ENCODE data around the gene FOXP1. TPM values are rescaled to one million over a fixed set of nuclear protein-coding genes. Genes with fewer than 3 reads are reported as not detected.

Gene FOXP1
- total RNA-seq, 2 experiments from 2014 or later = 66.3 to 68.8 TPM

GRCh38 chr3:71416876-71417275 lies 166.7 kb downstream of the FOXP1 start:
- peak; percentile 24 for ATAC-seq
- Mint-ChIP-seq H3K27ac (no peak overlapping the region), H3K36me3 (peaks cover 4% of the 10 kb centered on the region), H3K27me3 (peaks cover 8% of the 10 kb centered on the region), H3K4me3 (no peak overlapping the region), H3K9me3 (ENCODE audit: low read depth) (no peaks in the 10 kb centered on the region), H3K4me1 (peaks cover 43% of the 10 kb centered on the region)
- DNase-seq = peak; percentile 48
- CTCF ChIA-PET = interaction anchor here (1.0 to 1.6 kb wide), 7 partner anchors 9 to 165 kb away, joined by 3 to 10 read pairs (median 3); no protein-coding TSS in a partner anchor

- Mint-ChIP-seq H3K4me1 (peaks cover 33% of the 10 kb centered on the region), H3K4me3 (no peak overlapping the region), H3K27me3 (peaks cover 3% of the 10 kb centered on the region), H3K27ac (peak overlapping the region; percentile 20), H3K9me3 (ENCODE audit: low read depth) (no peaks in the 10 kb centered on the region), H3K36me3 (peaks cover 4% of the 10 kb centered on the region)
- CTCF ChIA-PET = interaction anchor here (1.0 kb wide), 1 partner anchor 76 kb away, joined by 3 read pairs; no protein-coding TSS in a partner anchor
- DNase-seq (no peak), ATAC-seq (peak; percentile 23)
Measured at GRCh38 chr3:71415681-71416122, 167.8 kb downstream of the FOXP1 start.

- no peak for DNase-seq
- no peak overlapping the region for H3K27ac Mint-ChIP-seq
- H3K27me3 Mint-ChIP-seq = peaks cover 2% of the 10 kb centered on the region
- H3K9me3 Mint-ChIP-seq (ENCODE audit: low read depth) = no peaks in the 10 kb centered on the region
- CTCF ChIA-PET = no interaction called here
- peaks cover 4% of the 10 kb centered on the region for H3K36me3 Mint-ChIP-seq
- ATAC-seq = no peak
- no peak overlapping the region for H3K4me3 Mint-ChIP-seq
- peaks cover 30% of the 10 kb centered on the region for H3K4me1 Mint-ChIP-seq
Measured at GRCh38 chr3:71414189-71414927, 169.2 kb downstream of the FOXP1 start.

GRCh38 chr3:71413572-71413971 lies 170.0 kb downstream of the FOXP1 start:
- no peaks in the 10 kb centered on the region for H3K9me3 Mint-ChIP-seq (ENCODE audit: low read depth)
- CTCF ChIA-PET = no interaction called here
- H3K4me3 Mint-ChIP-seq = no peak overlapping the region
- peaks cover 29% of the 10 kb centered on the region for H3K4me1 Mint-ChIP-seq
- no peak overlapping the region for H3K27ac Mint-ChIP-seq
- no peak for ATAC-seq
- no peak for DNase-seq
- peaks cover 2% of the 10 kb centered on the region for H3K27me3 Mint-ChIP-seq
- peaks cover 3% of the 10 kb centered on the region for H3K36me3 Mint-ChIP-seq

GRCh38 chr3:71409352-71409751 lies 174.2 kb downstream of the FOXP1 start:
- no peak overlapping the region for H3K27ac Mint-ChIP-seq
- DNase-seq (no peak), ATAC-seq (no peak)
- no peak overlapping the region for H3K4me3 Mint-ChIP-seq
- CTCF ChIA-PET = no interaction called here
- H3K4me1 Mint-ChIP-seq = no peaks in the 10 kb centered on the region
- H3K9me3 Mint-ChIP-seq (ENCODE audit: low read depth) = no peaks in the 10 kb centered on the region
- H3K36me3 Mint-ChIP-seq = no peaks in the 10 kb centered on the region
- H3K27me3 Mint-ChIP-seq = no peaks in the 10 kb centered on the region

- no peaks in the 10 kb centered on the region for H3K4me1 Mint-ChIP-seq
- H3K4me3 Mint-ChIP-seq = no peak overlapping the region
- no peak overlapping the region for H3K27ac Mint-ChIP-seq
- H3K36me3 Mint-ChIP-seq = no peaks in the 10 kb centered on the region
- DNase-seq (no peak), ATAC-seq (no peak)
- CTCF ChIA-PET = no interaction called here
- H3K27me3 Mint-ChIP-seq = no peaks in the 10 kb centered on the region
- H3K9me3 Mint-ChIP-seq (ENCODE audit: low read depth) = no peaks in the 10 kb centered on the region
Measured at GRCh38 chr3:71408903-71409302, 174.6 kb downstream of the FOXP1 start.

GRCh38 chr3:71407823-71408222 lies 175.7 kb downstream of the FOXP1 start:
- CTCF ChIA-PET = no interaction called here
- no peaks in the 10 kb centered on the region for H3K27me3 Mint-ChIP-seq
- ATAC-seq (no peak), DNase-seq (no peak)
- no peak overlapping the region for H3K27ac Mint-ChIP-seq
- no peaks in the 10 kb centered on the region for H3K9me3 Mint-ChIP-seq (ENCODE audit: low read depth)
- no peak overlapping the region for H3K4me3 Mint-ChIP-seq
- H3K4me1 Mint-ChIP-seq = no peaks in the 10 kb centered on the region
- H3K36me3 Mint-ChIP-seq = peaks cover 1% of the 10 kb centered on the region

- no peak for ATAC-seq
- Mint-ChIP-seq H3K27me3 (no peaks in the 10 kb centered on the region), H3K36me3 (peaks cover 1% of the 10 kb centered on the region), H3K9me3 (ENCODE audit: low read depth) (no peaks in the 10 kb centered on the region), H3K4me1 (no peaks in the 10 kb centered on the region), H3K4me3 (no peak overlapping the region), H3K27ac (no peak overlapping the region)
- CTCF ChIA-PET = no interaction called here
- no peak for DNase-seq
Measured at GRCh38 chr3:71406972-71407810, 176.3 kb downstream of the FOXP1 start.

- no peaks in the 10 kb centered on the region for H3K9me3 Mint-ChIP-seq (ENCODE audit: low read depth)
- ATAC-seq (no peak), DNase-seq (no peak)
- H3K4me3 Mint-ChIP-seq = no peak overlapping the region
- peaks cover 1% of the 10 kb centered on the region for H3K36me3 Mint-ChIP-seq
- CTCF ChIA-PET = no interaction called here
- H3K27me3 Mint-ChIP-seq = no peaks in the 10 kb centered on the region
- no peak overlapping the region for H3K27ac Mint-ChIP-seq
- H3K4me1 Mint-ChIP-seq = peaks cover 7% of the 10 kb centered on the region
Measured at GRCh38 chr3:71402911-71403310, 180.6 kb downstream of the FOXP1 start.

- H3K9me3 Mint-ChIP-seq (ENCODE audit: low read depth) = no peaks in the 10 kb centered on the region
- peaks cover 13% of the 10 kb centered on the region for H3K4me1 Mint-ChIP-seq
- no peaks in the 10 kb centered on the region for H3K27me3 Mint-ChIP-seq
- H3K4me3 Mint-ChIP-seq = no peak overlapping the region
- H3K36me3 Mint-ChIP-seq = peaks cover 1% of the 10 kb centered on the region
- ATAC-seq (no peak), DNase-seq (no peak)
- no peak overlapping the region for H3K27ac Mint-ChIP-seq
- CTCF ChIA-PET = no interaction called here
Measured at GRCh38 chr3:71402280-71402679, 181.2 kb downstream of the FOXP1 start.

GRCh38 chr3:71401695-71402231 lies 181.8 kb downstream of the FOXP1 start:
- H3K4me1 Mint-ChIP-seq = peaks cover 13% of the 10 kb centered on the region
- CTCF ChIA-PET = no interaction called here
- DNase-seq (no peak), ATAC-seq (no peak)
- H3K4me3 Mint-ChIP-seq = no peak overlapping the region
- H3K27me3 Mint-ChIP-seq = no peaks in the 10 kb centered on the region
- no peaks in the 10 kb centered on the region for H3K9me3 Mint-ChIP-seq (ENCODE audit: low read depth)
- peaks cover 1% of the 10 kb centered on the region for H3K36me3 Mint-ChIP-seq
- H3K27ac Mint-ChIP-seq = no peak overlapping the region

- peaks cover 1% of the 10 kb centered on the region for H3K36me3 Mint-ChIP-seq
- peaks cover 13% of the 10 kb centered on the region for H3K4me1 Mint-ChIP-seq
- no peak for DNase-seq
- ATAC-seq = no peak
- no peaks in the 10 kb centered on the region for H3K9me3 Mint-ChIP-seq (ENCODE audit: low read depth)
- CTCF ChIA-PET = no interaction called here
- H3K27ac Mint-ChIP-seq = no peak overlapping the region
- H3K27me3 Mint-ChIP-seq = no peaks in the 10 kb centered on the region
- no peak overlapping the region for H3K4me3 Mint-ChIP-seq
Measured at GRCh38 chr3:71400986-71401451, 182.5 kb downstream of the FOXP1 start.

GRCh38 chr3:71399478-71399877 lies 184.1 kb downstream of the FOXP1 start:
- ATAC-seq (no peak), DNase-seq (no peak)
- no peaks in the 10 kb centered on the region for H3K9me3 Mint-ChIP-seq (ENCODE audit: low read depth)
- peaks cover 5% of the 10 kb centered on the region for H3K36me3 Mint-ChIP-seq
- H3K27me3 Mint-ChIP-seq = peaks cover 4% of the 10 kb centered on the region
- CTCF ChIA-PET = no interaction called here
- H3K4me3 Mint-ChIP-seq = no peak overlapping the region
- no peak overlapping the region for H3K27ac Mint-ChIP-seq
- peaks cover 13% of the 10 kb centered on the region for H3K4me1 Mint-ChIP-seq
